T-helper 22 cell (primary cell): Measurements from ENCODE around the gene CLSTN3.
"Not testable (repeated sequence)": the region's sequence is repeated elsewhere in the genome, so short reads cannot be mapped to it uniquely, and the experiment has no call there.

Experiments used
- DNase-seq: peaks from one replicate; pipeline ENCODE4 v3.0.0-alpha.2; 2020; ENCODE audit warnings: low read depth

The CLSTN3 gene

GRCh38 chr12:7150841-7151240 lies 20.7 kb downstream of the CLSTN3 start:
- DNase-seq: no peak

DNA sequence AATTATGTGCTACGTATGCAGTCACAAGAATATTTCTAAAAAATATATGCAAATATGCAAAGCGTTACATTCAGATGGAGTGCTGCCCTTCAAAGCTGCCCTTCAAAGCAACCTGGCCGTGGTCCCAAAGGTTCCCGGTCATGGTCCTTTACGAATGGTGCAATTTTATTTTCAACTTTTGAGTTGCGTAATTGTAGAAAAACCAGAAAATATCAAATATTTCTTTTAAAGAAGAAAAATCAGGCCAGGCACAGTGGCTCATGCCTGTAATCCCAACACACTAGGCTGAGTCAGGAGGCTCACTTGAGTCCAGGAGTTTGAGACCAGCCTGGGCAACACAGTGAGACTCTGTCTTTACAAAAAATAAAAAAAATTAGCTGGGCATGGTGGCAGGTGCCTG lies 21.4 kb downstream of the CLSTN3 start:
- no peak for DNase-seq

DNA sequence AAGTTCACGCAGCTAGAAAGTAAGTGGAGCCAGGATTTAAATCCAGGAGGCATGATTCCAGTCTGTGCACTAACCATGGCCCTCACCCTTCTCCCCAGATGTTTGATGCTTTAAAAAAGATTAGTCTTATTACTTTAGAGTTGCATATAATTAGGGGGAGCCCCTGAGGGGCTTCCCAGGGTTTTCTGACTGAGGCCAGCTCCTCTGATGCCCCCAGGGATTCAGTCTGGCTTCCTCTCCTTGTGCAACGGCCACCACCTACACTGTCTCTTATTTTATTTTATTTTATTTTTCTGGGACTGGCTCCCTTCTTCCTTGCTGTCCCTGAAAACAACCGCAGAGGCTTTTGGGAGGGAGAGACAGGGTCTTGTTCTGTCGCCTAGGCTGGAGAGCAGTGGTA lies 22.6 kb downstream of the CLSTN3 start:
- no peak for DNase-seq

DNA sequence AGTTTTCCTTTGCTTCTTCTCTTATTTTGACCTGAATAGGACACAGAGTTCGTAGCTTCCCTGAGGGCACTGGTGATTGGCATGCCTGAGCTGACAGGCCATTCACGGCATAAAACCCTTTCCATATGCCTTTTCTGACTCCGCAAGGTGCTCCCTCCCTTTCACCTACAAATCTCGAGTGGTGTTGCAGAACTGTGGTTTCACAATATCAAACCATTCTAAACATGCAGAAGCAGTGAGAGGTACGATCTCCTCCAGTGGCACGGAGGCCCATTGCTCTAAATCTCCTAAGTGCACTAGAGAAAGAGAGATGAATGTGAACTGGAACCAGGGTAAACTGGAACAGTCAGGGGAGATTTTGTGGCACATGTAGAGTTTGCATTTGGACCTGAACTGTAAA lies 23.9 kb downstream of the CLSTN3 start:
- no peak for DNase-seq

DNA sequence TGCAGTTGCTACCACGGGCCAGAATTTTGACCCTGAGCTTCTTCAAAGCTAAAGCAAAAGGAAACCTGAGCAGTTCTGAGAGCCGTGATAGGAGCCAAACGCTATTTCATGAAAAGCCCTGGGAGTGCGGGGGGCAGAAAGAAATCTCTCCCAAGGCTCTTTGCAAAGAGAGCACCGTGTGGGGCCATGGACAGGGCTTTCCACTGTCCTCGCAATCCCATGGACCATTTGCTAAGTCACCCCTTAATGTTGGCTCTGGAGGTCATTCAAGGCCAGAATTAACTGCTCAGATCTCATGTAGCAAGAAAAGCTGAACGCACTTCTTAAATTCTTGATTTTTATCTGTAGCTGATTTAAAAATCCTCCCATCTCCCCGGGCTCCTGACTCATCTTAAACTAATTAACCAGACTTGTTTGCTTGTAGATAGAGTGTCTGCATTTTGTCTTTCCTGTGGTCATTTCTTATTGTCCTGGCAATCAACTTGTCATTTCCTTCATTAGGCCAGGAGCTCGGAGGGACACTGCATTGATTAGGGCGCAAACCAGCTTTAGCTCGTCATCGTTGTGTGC lies 24.8 kb downstream of the CLSTN3 start:
- no peak for DNase-seq

- DNase-seq: no peak
These were observed 25.4 kb downstream of the CLSTN3 start for GRCh38 chr12:7155471-7156034.

- no peak for DNase-seq
These were observed 26.4 kb downstream of the CLSTN3 start for GRCh38 chr12:7156259-7157197.

GRCh38 chr12:7157391-7157790 lies 27.2 kb downstream of the CLSTN3 start:
- no peak for DNase-seq

- no peak for DNase-seq
These were observed 28.8 kb downstream of the CLSTN3 start for GRCh38 chr12:7158781-7159609.

DNA sequence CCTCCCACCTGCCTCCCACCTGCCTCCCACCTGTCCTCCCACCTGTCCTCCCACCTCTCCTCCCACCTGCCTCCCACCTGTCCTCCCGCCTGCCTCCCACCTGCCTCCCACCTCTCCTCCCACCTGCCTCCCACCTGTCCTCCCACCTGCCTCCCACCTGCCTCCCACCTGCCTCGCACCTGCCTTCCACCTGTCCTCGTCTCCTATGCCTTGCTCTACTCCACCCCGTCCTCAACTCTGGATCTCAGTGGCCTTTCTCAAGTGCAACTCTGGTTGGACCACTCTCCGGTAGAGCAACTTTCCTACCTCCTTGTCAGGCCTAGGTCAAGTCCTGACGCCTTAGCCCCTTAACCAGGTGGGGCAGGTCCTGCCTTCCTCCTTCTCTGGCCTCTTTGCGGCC lies 30.0 kb downstream of the CLSTN3 start:
- no peak for DNase-seq

DNA sequence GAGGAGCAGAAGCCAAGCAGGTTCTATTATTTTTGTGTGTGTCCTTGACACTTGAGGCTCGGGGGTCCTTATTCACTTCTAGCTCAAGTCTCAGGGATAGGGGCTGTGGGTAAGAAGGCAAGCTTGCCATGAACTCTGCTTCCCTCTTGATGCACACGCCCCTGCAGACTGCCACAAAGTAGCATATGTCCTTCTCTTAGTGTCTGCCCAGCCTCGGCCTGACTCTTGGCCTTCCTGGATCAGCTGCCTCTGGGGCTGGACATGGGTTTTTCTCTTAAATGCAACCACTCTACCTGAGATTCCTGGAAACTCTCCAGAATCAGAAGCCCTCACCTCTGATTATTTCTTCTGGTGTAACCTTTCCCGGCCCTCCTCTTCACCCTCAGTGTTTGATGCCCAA lies 31.2 kb downstream of the CLSTN3 start:
- no peak for DNase-seq

DNA sequence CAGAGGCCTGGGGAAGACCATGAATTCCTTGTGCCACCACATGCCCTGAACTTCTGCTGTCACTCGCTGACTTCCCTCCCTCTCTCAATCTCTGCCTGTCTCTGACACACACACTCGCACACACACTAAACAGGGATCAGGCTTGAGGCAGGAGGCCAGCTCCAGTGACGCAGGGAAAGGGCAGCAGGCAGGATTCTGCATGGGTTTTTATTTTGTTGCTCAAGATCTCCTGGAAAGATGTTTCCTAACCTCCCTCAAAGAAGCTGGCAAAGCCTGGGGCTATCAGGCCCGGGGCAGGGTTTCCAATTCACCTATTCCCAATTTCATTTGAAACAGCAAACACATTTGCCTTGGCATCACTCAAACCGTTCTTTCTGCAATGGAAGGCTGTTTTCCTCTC lies 31.6 kb downstream of the CLSTN3 start:
- no peak for DNase-seq

- no peak for DNase-seq
These were observed 32.5 kb downstream of the CLSTN3 start for GRCh38 chr12:7162691-7163114.

- no peak for DNase-seq
These were observed 39.8 kb downstream of the CLSTN3 start for GRCh38 chr12:7169951-7170350.

GRCh38 chr12:7171854-7172253 lies 41.7 kb downstream of the CLSTN3 start:
- no peak for DNase-seq

GRCh38 chr12:7175493-7175892 lies 45.3 kb downstream of the CLSTN3 start:
- no peak for DNase-seq

- DNase-seq: no peak
These were observed 46.4 kb downstream of the CLSTN3 start for GRCh38 chr12:7176595-7176994.

GRCh38 chr12:7178481-7178880 lies 48.3 kb downstream of the CLSTN3 start:
- DNase-seq: no peak

DNA sequence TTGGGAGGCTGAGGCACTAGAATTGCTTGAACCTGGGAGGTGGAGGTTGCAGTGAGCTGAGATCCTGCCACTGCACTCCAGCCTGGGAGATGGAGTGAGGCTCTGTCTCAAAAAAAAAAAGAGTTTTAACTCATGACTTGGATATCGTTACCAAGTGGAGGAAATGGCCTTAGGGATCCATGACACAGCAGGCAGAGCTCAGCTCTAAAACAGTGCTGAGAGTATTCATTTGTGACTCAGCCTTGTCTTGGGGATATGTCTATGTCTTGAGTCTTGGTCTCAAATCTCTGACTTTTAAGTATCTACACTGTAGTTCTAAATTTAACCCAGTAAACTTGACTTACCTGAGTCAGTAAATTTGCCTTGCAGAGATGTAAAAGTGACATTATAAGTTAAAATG lies 50.5 kb downstream of the CLSTN3 start:
- DNase-seq: no peak

- not testable (repeated sequence) for DNase-seq
These were observed 55.9 kb downstream of the CLSTN3 start for GRCh38 chr12:7186058-7186457.

GRCh38 chr12:7188562-7189397 lies 58.6 kb downstream of the CLSTN3 start:
- DNase-seq: peak; percentile 39
